C4-2B (cell line): ENCODE results near the gene SLC25A11.

ENCODE experiments used
- H3K27ac ChIP-seq: fragments of 450-650 bp; 2 replicates; pipeline ENCODE4 v1.5.1; 2017
- ZFX ChIP-seq: fragments of 450-650 bp; IDR thresholded peaks from 2 replicates; pipeline ENCODE4 v1.6.1; 2017
- TF ChIP-seq, protein P1 (sequence below): fragments of 450-650 bp; conservative IDR thresholded peaks from 2 replicates; pipeline ENCODE4 v1.5.1; 2017; ENCODE audit warnings: mild to moderate bottlenecking

Gene SLC25A11

GRCh38 chr17:4950746-4951204, 10.9 kb upstream of the SLC25A11 start, which contains the start of gene ENO3:
ENO3 (plus strand) TSS chr17:4951119; CDS start chr17:4951830, 711 bp downstream.
- peak within 1 kb of the TSS; percentile 100 for H3K27ac ChIP-seq
- TF ChIP-seq, protein P1, sequence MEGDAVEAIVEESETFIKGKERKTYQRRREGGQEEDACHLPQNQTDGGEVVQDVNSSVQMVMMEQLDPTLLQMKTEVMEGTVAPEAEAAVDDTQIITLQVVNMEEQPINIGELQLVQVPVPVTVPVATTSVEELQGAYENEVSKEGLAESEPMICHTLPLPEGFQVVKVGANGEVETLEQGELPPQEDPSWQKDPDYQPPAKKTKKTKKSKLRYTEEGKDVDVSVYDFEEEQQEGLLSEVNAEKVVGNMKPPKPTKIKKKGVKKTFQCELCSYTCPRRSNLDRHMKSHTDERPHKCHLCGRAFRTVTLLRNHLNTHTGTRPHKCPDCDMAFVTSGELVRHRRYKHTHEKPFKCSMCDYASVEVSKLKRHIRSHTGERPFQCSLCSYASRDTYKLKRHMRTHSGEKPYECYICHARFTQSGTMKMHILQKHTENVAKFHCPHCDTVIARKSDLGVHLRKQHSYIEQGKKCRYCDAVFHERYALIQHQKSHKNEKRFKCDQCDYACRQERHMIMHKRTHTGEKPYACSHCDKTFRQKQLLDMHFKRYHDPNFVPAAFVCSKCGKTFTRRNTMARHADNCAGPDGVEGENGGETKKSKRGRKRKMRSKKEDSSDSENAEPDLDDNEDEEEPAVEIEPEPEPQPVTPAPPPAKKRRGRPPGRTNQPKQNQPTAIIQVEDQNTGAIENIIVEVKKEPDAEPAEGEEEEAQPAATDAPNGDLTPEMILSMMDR, result no peak
- TF ChIP-seq ZFX, result no peak

DNA sequence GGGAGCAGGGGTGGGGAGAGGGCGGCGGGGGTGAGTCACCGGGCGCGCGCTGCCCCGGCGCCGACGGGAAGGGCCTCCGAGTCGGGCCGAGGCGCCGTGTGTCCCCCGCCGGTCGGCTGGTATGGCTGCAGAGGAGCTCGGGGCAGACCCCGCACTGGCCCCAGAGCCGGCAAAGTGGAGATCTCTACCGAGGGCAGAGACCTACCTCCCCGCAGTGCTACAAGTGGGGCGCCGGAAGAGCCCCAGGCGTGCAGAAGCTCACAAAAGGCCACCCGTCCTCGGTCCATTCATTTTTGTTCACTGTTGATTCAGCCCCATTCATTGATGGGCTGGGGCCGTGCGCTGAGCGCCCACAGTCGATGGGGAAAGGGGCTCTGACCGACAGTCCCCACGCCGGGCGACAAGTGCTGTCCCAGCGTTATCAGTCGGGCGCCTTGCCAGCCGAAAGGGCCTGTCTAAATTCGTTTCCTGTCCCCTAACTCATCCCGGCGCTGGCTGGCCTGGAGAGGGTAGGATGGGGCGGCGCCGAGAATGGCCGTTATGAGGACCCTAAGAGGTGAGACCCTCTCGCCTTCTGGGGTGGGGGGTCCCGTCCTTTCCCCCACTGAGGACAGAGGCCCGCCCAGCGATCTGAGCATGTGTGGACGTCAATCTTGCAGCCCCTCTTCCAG, 10.4 kb upstream of the SLC25A11 start:
- peak overlapping the region; percentile 100 for H3K27ac ChIP-seq
- TF ChIP-seq, protein P1, result no peak
- TF ChIP-seq ZFX, result peak; percentile 40; the same call in 1 of the 2 replicates

DNA sequence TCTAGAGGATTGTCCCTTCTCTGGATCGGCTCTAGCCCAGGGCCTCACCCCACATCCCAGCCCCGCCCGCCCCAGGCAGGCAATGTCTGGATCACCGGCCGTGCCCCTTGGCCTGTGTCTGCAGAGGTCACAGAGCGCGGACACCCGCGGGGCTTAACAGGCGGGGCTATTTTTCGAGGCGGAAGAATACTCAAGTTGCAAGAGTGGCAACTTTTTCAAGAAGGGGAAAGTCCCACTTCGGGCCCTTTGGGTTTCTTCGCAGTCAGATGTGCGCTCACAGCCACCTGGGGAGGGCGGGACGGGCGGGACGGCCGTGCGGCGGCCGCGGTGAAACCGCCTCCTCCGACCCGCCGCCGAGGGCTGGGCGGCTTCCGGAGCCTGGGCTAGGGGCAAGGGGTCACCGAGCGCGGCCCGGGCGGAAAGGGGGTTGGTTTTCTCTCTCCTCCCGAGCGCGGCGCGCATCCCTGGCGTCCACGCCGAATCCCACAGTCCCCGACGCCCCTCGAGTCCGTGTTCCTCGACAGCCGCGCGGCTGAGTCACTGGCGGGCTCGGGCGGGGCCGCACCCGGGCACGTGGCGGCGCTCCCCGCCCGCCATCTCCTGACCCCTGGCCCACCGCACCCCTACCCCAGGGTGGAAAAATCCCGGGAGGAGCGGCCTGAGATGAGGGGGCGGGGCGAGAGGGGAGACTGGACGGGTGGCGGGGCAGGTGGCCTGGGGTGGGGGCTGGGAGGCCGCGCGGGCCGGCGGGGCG, 9.7 kb upstream of the SLC25A11 start:
- peak overlapping the region; percentile 100 for H3K27ac ChIP-seq
- TF ChIP-seq, protein P1, result no peak
- no peak for TF ChIP-seq ZFX

GRCh38 chr17:4948931-4949320, 9.1 kb upstream of the SLC25A11 start:
- no peak for TF ChIP-seq ZFX
- TF ChIP-seq, protein P1, result no peak
- H3K27ac ChIP-seq, result peak overlapping the region; percentile 100

GRCh38 chr17:4948166-4948930, 8.5 kb upstream of the SLC25A11 start, which contains the start of gene PFN1:
PFN1 (minus strand) TSS chr17:4948530; CDS start chr17:4948394, 136 bp downstream.
- H3K27ac ChIP-seq, result peak within 1 kb of the TSS; percentile 100

DNA sequence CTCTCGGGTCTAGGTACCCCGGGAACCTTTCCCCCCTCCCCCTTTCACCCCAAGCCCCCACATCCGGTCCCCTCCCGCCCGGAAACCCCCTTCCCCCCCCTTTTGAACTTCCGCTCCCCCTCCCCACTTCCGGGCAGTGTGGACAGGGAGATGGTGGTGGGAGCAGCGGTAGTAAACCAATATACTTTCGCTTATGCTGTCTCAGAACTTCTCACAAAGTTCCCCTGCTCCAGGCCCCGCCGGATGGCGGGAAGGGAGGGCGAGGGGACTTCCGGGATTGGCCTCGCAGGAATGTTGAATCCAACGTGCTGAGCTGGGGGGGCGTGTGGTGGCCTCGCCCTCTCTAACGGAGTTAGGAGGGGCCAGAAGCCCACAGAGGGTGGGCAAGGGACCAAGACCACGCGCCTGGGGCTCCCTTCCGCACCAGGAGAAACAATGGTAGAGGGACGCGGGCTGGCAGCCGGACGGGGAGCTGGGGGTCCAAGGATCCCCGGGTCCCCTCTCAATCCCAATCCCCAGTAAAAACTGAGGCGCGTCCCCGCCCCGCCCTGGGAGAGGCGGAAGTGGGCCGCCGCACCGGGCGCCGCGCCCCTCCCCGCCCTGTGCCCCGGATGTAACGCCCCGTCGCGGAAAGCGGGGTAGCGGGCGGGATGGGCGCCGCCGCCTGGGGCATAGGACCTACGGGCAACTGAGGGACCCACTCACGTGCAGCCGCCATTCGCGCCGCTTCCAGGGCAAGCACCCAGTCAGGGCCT, 7.7 kb upstream of the SLC25A11 start:
- TF ChIP-seq ZFX, result no peak; the same call in 1 of the 2 replicates
- TF ChIP-seq, protein P1, result no peak
- peak overlapping the region; percentile 100 for H3K27ac ChIP-seq

More at GRCh38 chr17:4948166-4948930, 8.5 kb upstream of the SLC25A11 start, which contains the start of gene PFN1:
- peak; percentile 51; the same call in 1 of the 2 replicates for TF ChIP-seq ZFX
- TF ChIP-seq, protein P1, result no peak
